ENCODE measurements around the gene CLDN18.

CLDN18 gene

DNA sequence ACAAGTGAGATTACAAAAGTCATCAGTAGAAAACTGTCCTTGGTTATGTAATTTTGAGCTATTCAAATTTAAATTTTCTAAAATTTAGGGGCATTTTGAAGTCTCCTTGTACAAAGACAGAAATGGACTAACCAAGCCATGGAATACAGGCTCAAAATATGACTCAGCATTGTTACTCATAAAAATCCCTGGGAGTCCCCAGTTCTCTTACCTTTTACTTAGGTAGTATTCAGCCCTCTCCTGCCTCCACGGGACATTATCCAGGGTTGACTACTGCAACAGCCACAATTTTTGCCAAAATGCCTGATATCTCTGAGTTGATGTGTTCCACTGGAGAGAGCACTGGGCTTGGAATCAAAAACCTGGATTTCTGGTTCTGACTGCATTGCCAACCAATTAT lies 25.0 kb downstream of the CLDN18 start:
- no peak for TF ChIP-seq CTCF (IDR thresholded peaks at IDR 0.05; ENCODE audit: low read depth, low read length)

GRCh38 chr3:138036572-138036971 lies 26.6 kb downstream of the CLDN18 start:
- no peak for TF ChIP-seq CTCF (IDR thresholded peaks at IDR 0.05; ENCODE audit: low read depth, low read length)
- H3K4me3 ChIP-seq (ENCODE audit: low read depth, low read length) = no peak overlapping the region

More for the DNA sequence above, 25.0 kb downstream of the CLDN18 start:
- H3K4me3 ChIP-seq (ENCODE audit: low read depth, low read length) = no peak overlapping the region

DNA sequence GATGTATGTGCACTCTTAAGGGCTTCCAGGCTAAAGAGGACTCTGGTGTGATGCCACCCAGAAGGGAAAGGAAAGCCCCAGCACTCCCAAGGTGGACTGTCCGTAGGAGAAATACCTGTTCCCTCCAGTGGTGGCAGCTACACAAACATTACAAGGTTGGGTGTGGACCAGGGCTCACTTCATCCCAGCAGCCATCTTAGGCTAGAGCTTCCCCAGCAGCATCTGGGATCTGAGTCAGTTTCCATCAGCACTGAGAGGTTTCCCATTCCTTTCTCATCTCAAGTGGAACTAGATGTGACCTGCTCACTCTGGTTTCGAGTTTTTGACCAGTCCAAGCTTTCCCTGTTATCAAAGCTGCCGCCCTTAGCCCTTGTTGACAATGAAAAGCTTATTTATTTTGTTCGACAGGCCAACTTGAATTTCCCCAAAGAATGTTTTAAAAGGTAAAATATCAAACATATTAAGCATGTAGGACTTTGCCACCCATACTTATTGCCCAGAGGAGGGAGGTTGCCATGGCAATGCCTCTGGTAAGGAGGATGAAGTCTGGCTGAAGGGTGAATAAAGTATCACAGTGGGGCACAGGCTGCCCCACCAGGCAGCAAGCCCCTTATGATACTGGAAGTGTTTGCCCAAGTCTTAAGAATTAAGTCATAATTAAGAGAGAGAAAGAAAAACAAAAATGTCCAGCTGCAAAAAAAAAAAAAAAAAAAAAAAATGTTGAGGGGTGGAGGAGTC lies 28.9 kb downstream of the CLDN18 start:
- no peak for TF ChIP-seq CTCF (IDR thresholded peaks at IDR 0.05; ENCODE audit: low read depth, low read length)
- H3K4me3 ChIP-seq (ENCODE audit: low read depth, low read length) = no peak overlapping the region

GRCh38 chr3:138042043-138042442 lies 32.1 kb downstream of the CLDN18 start:
- no peak overlapping the region for H3K4me3 ChIP-seq (ENCODE audit: low read depth, low read length)
- TF ChIP-seq CTCF (IDR thresholded peaks at IDR 0.05; ENCODE audit: low read depth, low read length) = no peak

DNA sequence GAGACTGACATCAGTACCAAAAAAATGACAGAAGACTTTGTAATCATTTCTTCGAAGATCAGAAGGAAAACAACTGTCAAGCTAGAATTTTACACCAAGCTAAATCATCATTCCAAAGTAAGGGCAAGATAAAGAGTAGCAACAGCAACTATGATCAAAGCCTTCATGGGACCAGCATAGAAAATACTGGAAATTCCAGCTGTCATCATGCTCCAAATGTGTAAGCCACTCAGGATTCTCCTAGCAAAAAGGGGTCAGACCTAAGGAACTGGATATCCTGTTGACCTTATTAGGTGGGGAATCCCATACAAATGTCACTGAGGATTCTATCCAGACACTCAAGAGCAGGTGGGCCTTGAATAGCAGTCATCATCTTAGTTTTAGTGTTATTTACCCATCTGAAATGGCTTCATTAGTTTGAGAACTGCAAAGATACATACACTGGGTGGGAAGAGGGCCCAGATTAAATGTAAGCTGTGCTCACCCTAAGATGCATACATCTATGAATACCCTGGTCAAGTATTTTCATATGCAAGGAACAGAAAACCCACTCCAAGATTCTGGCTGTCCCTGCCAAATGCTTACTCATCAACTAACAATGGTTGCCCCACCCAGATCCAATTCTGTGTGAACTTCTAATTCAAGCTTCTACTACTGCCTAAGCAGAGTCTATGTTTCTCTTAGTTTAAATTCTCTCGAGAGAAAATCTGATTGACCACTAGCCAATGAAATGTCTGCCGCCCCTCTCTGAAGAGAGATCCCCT lies 33.5 kb downstream of the CLDN18 start:
- H3K4me3 ChIP-seq (ENCODE audit: low read depth, low read length) = no peak overlapping the region
- TF ChIP-seq CTCF (IDR thresholded peaks at IDR 0.05; ENCODE audit: low read depth, low read length) = no peak

DNA sequence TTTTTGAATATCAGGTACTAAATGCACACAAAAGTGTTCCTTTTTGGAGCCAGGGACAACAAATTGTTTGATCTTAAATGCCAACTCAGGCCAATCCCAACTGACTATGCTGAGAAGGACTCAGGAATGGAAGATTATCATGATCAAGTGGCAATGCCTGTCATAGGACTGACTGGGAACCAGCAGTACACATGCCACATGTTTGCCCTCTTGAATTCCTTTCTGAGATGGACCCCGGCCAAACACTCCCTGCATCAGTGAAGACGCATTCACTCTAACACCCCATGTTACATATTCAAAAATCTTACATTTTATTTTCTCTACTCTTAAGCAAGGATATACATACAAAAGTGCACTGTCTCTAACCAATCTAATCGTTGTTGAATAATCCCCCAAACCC lies 36.1 kb downstream of the CLDN18 start:
- no peak for TF ChIP-seq CTCF (IDR thresholded peaks at IDR 0.05; ENCODE audit: low read depth, low read length)
- no peak overlapping the region for H3K4me3 ChIP-seq (ENCODE audit: low read depth, low read length)

DNA sequence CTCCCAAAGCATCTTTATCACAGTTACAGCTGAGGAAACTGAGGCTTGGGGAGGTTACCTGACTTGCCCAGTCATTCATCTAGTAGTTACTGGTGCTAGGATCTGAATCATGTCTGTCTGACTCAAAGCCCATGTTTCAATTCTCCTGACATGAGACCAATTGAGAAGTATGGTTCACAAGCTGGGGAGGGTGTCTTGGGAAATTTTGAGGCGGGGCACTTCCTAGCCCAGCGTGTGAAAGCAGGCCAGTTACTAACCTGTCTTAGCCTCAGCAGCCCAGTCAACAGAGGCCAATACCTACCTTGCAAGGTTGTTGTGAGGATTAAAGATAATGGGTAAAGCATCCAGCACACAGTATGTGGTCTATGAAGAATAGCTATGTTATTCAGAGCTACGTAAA lies 37.0 kb downstream of the CLDN18 start:
- no peak for TF ChIP-seq CTCF (IDR thresholded peaks at IDR 0.05; ENCODE audit: low read depth, low read length)

More for the DNA sequence above, 37.0 kb downstream of the CLDN18 start:
- no peak overlapping the region for H3K4me3 ChIP-seq (ENCODE audit: low read depth, low read length)

Measured in WI38 (cell line).